GM19099 (cell line): Measurements from ENCODE around the gene TALDO1.

Experiments
- POLR2A ChIP-seq: IDR thresholded peaks from 3 replicates; pipeline ENCODE4 v1.6.1; 2011; ENCODE audit warnings: low read depth; ENCODE audit not compliant: insufficient read length; ENCODE audit errors: extremely low read depth

Gene TALDO1

GRCh38 chr11:779955-780532, 32.8 kb downstream of the TALDO1 start:
- TF ChIP-seq POLR2A: no peak

- no peak for TF ChIP-seq POLR2A
These were observed 35.3 kb downstream of the TALDO1 start for GRCh38 chr11:782264-783174.

- no peak for TF ChIP-seq POLR2A
These were observed 36.3 kb downstream of the TALDO1 start for GRCh38 chr11:783581-784015.

- TF ChIP-seq POLR2A: peak; percentile 29
These were observed 39.2 kb downstream of the TALDO1 start for GRCh38 chr11:786235-787083.

- no peak for TF ChIP-seq POLR2A
These were observed 39.9 kb downstream of the TALDO1 start for GRCh38 chr11:787084-787675.

GRCh38 chr11:788009-788640, 40.9 kb downstream of the TALDO1 start:
- no peak for TF ChIP-seq POLR2A

GRCh38 chr11:788953-789940, 42.0 kb downstream of the TALDO1 start:
- TF ChIP-seq POLR2A: no peak

- peak; percentile 11 for TF ChIP-seq POLR2A
These were observed 42.7 kb downstream of the TALDO1 start, which contains the start of gene CEND1 for GRCh38 chr11:789943-790342. Gene CEND1, minus strand, starts transcription at chr11:790090. Its CDS starts 1,514 bp downstream, at chr11:788576.

GRCh38 chr11:790721-791564, 43.7 kb downstream of the TALDO1 start:
- TF ChIP-seq POLR2A: no peak

GRCh38 chr11:791658-792534, 44.6 kb downstream of the TALDO1 start:
- no peak for TF ChIP-seq POLR2A

- TF ChIP-seq POLR2A: no peak
These were observed 45.2 kb downstream of the TALDO1 start for GRCh38 chr11:792535-792821.

GRCh38 chr11:792873-793272, 45.6 kb downstream of the TALDO1 start:
- no peak for TF ChIP-seq POLR2A

GRCh38 chr11:793556-793955, 46.3 kb downstream of the TALDO1 start:
- TF ChIP-seq POLR2A: no peak
